CD4-positive, alpha-beta T cell treated with Interleukin-2 at 100 ng/mL for 4 hours (primary cell): ENCODE data around the gene PTPRN2.
"Not testable (repeated sequence)": the region's sequence is repeated elsewhere in the genome, so short reads cannot be mapped to it uniquely, and the experiment has no call there.

Experiments used
- DNase-seq: peaks from one replicate; pipeline ENCODE4 v3.0.0-alpha.2; 2020; ENCODE audit warnings: low spot score

PTPRN2 gene

DNA sequence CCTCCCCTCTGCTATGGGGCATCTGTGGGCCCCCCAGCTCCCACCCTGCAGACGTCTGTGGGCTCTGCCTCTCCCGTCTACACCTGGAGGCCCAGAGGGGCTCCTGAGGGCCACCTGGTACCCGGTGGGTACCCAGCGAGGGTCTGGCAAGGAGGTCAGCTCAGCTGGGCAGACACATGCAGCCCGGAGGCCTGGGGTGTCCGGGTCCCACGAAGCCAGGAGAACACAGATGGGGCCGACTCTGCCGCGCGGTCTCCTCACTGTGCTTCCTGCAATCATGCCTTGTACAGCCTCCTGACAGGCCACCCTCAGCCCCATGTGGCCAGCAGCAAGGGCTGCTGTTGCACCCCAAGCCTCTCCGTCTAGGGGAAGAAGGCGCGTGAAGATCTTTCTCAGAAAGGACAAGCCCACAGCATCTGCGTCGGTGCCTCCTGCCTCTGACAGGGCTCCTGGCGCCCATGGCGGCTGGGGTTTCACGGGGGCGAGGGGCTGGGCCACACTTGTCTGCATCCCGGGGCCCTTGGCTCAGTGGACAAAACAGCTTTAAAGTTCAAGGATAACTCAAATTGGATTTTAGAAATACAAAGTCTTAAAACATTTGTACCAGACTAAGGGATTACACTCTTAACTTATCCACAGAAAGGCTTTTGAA, 859.5 kb downstream of the PTPRN2 start:
- DNase-seq = no peak

DNA sequence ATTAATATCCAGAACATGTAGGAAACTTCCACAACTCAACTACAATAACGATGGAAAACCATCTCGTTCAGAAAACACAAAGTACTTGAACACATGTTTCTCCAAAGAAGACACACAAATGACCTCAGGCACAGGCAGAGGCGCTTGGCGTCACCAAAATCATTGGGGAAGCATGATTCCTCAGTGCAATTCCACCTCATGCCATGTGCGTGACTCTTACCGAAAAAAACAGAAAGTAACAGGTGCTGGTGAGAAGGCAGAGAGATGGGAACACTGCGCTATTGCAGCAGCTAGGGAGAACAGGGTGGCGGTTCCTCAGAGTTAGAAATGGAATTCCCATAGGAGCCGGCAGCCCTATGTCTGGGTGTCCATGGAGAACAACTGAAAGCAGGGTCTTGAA, 860.9 kb downstream of the PTPRN2 start:
- no peak for DNase-seq

DNA sequence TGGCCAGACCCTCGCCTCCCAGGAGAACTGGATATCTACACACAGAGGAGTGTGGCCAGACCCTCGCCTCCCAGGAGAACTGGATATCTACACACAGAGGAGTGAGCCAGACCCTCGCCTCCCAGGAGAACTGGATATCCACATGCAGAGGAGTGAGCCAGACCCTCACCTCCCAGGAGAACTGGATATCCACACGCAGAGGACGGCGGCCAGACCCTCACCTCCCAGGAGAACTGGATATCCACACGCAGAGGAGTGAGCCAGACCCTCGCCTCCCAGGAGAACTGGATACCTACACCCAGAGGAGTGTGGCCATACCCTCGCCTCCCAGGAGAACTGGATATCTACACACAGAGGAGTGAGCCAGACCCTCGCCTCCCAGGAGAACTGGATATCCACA, 862.3 kb downstream of the PTPRN2 start:
- not testable (repeated sequence) for DNase-seq

DNA sequence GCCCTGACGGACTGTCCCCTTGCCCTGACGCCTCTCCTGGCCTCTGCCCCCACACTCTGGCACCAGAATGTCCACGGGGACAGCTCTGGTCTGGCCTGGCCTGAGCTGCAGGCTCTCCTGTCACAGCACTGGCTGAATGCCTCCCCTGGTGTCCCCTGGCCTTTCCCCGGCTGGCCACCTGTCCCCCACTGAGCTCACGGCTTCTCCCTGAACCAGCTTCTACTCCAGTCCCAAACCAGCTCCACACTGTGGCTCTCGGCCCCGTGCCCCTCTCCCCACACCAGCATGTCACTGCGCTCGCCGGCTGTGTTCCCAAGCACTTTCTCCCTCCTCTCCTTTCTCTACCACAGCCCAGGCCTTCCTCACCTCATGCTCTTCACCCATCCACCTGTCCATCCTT, 864.4 kb downstream of the PTPRN2 start:
- DNase-seq = no peak

DNA sequence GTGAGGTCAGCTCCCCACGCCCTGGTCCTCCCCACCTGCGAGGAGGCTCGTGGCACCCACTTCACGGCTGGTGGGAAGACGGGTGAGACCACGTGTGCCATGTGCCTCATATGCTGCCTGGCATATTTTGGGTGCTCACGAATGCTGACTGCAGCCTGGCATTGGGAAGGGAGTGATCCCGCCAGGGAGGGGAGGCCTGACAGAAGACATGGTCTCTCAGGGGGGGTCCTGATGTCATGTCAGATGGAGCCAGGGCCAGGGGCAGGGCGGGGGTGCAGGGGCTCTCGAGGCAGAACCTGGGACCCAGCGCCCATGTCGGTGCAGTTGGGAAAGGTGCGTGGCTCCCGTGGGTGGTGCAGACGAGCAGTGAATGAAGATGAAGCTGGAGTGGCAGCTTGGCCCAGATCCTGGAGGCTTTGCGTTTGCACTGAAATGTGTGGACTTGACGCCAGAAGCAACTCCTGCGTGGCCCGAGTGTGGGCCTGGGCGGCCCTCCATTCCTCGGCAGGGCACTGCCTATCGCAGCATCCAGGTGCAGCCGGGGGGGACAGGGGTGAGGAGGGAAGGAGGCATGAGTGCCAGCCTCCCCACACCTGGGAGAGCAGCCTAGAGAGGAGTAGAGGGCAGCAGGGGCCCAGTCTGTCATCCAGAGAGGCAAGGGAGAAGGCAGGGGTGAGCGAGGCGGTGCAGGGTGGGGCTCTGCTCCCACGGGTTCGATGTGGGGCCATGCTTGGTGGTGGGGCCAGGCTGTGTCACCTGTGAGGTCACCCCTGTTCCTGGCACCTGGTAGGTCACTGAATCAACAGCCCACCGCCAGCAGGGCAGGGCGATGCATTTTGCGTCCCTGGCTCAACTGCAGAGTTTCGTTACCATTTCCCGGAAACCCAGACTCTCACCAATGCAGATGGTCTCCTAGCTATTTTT, 865.2 kb downstream of the PTPRN2 start:
- DNase-seq = no peak

DNA sequence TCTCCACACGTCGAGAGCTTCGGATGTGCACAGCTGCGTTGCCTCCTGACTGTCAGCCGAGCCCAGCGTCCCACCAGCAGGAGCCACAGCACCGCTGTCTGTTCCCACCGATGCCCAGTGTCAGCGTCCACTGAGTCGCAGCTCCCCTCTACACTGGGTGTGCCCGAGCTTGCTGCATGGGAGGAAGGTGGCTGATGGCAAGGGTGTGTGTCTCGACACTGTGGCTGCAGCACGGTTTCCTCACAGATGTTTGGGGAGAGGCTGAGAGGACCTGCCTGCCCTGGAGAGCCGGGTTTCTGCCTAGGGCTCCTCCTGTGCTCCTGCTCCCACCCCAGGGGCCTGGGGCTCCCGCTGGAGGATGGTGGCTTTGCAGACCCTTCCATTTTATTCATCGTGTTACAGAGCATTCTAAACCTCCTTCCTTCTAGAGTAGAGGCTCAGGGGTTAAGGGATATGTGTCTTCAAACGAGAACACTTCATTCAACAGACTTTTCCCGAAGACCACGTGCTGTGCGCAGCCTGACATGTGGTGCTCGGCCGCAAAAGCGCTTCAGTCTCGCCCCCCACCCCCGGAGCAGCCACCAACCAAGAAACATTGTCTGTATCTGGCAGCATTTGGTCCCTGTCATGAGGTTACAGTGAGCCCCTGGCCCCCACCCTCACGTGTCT, 866.0 kb downstream of the PTPRN2 start:
- DNase-seq = no peak

DNA sequence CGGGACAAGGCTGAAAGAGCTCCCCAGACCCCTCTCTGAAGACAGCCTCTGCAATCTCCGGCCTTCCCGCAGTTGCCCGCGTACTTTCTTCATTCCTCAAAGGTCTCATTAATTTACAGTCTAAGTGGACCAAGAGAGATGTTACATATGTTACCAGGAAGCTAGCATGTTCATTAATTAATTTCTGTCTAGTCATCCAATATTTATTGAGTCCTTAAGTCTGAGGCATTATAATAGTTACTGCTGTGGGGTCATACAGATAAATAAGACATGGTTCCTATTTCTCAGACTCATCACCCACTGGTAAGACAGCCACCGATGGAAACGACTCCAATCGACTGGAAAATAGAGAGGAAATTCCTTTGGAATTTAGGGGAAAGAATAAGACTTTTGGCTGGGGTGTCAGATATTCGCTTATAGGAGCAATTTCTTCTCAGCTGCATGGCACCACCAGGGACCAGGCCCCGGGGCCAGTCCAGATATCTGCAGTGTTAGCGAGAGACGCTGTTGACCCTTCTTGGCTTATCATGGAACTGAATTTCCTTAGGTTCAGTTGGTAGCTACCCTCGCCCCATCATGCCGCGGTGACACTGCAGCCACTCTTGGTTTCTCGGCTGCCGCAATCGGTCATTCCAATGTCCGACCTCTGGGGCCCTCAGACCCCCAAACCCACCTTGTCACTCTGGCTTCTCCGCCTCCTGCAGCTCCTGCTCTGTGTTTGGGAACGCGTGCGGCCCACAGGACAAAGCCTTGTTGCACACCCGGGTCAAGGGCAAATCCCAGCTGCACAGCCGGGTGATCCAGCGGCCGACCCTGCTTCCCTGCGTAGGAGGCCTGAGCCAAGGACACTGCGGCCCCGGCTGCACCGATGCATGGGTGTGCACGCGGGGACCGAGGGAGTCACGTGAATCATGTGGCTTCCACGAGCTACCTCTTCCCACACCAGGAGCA, 867.6 kb downstream of the PTPRN2 start:
- no peak for DNase-seq

DNA sequence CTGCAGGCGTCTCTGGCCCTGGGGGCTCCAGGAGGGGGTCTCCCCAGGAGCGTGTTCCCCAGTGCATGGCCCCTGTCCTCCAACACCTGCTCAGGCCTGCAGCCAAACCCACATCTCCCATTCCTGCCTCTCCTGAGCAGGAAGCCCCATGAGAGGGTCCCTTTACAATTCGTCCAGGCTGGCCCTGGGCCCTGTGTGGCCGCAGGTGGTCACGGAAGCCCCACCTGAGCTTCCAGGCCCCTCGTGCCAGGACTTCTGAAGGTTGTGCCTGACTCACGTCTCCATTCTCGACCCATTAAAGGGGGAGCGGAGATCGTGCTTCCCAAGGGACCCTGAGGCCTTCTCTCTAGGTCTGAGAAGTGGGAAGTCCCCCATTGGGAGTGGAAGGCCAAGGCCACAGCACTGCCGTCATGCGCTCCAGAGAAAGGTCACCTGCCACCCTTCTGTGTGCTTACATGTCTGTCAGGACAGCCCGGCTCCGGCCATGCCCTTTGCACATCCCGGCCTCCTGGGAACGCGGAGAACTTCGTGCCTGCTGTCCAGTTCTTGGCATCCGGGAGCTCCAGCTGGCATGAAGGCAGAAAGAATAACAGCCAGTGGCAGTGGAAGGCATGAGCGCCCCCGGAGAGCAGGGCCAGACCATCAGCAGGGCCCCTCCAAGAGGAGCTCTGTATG, 868.5 kb downstream of the PTPRN2 start:
- no peak for DNase-seq

DNA sequence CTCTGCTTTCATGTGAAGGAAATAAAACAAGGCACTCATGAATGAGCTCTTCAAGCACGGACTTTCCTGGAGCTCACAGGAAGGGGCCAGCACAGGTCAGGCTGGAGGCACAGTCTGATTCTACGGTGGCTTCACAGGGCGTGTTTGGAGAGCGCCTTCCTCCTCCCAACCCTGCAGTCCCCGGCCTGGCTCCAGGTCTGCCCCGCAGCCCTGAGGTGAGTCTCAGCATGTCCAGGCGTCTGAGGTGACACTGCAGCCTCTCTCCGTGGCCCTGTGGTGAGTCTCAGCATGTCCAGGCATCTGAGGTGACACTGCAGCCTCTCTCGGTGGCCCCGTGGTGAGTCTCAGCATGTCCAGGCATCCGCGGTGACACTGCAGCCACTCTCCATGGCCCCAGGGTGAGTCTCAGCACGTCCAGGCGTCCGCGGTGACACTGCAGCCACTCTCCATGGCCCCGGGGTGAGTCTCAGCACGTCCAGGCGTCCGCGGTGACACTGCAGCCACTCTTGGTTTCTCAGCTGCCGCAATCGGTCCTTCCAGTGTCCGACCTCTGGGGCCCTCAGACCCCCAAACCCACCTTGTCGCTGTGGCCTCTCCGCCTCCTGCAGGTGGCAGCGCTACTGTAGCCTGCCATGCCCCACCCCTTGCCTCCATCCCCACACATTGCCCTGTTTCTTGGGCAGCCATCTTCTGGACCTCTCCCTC, 869.2 kb downstream of the PTPRN2 start:
- no peak for DNase-seq

DNA sequence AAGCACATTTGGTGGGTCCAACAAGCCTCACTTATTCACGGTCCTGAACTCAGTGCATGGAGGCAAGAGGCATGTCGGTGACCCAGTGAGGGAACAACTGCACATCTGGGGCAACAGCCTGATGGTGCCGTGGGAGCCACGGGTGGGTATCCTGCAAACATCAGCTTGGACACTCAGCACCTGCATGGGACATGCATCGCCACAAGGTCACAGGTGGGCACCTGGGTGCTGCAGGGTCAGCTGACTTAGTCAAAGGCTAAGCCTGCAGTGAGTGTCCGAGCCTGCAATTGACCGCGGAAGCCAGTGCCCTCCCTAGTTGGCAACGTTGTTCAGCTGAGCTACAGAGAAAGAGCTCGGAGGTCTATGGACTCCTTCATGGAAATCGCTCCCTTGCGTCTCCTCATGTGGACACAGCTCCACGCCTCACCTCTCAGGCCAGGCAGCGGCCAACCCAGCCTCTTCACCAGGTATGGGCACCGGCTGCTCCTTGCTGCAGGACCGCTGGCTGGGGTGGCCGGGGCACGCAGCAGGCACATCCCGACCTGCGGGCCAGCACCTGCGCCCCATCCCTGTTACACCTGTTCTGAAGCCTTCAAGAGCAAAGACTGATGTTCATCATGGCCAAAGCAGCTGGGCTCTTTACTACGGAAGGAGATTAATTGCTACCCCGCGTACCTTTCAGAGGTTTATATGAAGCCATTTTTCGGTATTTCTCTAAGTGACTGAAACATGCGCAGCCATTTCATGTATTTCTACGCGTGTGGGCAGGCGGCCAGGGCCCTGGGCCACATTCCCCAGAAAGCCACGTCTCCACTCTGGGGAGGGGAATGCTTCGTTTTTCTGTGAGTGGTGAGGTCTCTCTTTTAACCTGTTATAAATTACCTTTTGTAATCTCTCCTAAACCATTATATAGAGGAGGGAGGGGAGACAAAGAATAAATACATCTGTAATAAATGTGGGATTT, 870.1 kb downstream of the PTPRN2 start:
- DNase-seq = no peak

DNA sequence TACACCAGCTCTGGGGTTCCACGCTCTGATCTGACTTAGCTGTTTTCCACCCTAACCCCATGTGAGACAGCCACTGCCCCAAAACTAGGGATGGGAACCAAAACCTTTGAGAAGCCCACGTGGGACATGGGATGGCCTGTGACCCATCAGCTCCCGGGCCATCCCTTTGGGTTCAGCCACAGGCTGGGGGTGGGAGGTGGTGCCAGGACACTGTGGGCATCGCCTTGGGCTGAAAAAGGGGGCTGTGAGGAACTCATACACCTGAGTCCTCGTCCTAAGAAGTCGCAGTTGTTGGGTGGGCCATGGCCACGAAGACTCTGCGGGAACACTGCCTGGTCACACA, 871.7 kb downstream of the PTPRN2 start:
- no peak for DNase-seq

DNA sequence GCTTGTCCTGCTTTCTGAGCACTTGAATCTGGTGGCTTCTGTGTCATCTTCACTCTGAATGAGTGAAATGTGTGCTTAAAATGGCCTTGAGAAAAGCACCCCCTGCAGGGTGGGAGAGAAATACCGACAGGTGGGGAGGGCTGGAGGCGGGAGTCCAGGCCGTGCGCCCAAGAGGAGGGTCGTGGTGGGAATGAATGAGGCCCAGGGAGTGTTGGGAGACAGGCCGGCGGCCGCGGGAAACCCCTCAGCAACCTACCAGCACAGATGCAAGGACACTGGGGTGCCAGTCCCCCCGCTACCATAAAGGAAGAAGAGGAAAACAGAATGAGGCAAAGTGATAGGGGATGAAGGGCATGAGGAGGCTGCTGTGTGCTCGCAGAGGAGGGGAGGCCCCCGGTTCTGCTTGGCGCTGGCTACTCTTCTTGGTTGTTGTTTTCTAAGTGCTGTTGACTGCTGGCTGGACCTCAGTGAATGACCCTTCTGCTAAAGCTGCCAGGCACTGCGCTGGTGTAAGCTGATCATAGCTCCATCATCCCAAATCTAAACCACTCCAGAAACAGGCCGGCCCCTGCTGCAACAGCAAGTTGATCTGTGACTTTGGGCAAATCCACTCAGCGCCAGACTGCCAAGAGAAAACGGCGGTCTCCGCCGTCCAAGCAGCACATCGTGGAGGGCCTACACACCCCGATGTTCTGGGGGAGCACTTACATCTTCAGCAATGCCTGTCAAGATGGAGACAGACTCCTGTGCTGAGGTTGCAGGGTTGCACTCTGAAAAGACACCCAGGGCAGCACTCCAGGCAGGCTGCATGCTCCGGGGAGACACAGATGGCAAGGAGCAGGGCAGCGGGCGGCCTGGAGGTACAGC, 872.3 kb downstream of the PTPRN2 start:
- no peak for DNase-seq

DNA sequence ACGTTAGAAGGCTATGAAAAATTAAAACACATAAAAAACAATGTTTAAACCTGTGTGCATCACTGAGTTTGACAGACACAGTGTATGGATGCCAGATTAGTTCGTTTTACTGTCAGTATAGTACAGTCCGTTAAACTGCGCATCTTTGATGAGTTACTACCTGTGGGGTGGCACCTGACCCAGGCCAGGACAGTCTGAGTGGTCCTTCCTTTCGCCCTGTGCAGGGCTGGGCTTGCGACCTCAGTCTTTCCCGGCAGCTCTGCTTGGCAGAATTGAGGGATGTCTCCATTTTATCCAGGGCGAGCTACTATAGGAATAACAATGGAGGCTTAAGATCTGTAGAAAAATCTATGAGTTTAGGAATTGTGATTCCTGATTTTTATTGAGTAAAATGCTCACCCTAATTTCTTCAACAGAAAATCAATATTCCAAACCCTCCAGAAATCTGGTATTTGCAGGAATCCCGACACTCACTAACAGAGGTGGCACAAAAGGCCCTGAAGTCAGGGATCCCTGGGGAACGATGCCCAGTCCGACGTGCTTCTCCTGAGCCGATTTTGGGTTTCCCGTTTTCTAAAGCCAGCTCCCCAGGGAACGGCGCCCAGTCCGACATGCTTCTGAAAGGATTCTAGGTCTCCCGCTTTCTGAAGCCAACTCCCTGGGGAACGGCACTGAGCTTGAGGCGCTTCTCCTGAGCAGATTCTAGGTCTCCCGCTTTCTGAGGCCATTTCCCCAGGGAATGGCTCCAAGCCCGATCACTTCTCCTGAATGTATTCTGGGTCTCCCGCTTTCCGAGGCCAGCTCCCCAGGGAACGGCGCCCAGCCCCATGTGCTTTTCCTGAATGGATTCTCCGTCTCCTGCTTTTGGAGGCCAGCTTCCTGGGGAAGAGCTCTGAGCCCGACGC, 873.2 kb downstream of the PTPRN2 start:
- DNase-seq = no peak

DNA sequence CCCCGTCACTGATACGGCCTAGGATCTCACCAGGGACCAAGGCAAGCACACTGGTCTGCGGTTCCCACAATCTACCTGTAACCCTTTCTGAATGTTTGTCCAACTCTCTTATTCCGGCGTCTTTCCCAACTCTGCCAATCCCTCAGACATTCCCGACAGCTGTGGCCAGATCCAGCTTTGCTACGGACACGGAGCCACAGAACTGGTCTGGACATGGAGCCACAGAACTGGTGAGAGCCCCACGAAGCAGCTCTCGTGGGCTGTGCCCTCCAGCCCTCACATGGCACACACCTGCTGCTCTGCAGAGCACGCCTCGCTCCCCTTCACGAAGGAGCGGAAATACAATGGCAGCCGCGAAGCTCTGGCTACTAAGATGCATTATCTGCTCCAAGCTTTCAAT, 874.0 kb downstream of the PTPRN2 start:
- no peak for DNase-seq

DNA sequence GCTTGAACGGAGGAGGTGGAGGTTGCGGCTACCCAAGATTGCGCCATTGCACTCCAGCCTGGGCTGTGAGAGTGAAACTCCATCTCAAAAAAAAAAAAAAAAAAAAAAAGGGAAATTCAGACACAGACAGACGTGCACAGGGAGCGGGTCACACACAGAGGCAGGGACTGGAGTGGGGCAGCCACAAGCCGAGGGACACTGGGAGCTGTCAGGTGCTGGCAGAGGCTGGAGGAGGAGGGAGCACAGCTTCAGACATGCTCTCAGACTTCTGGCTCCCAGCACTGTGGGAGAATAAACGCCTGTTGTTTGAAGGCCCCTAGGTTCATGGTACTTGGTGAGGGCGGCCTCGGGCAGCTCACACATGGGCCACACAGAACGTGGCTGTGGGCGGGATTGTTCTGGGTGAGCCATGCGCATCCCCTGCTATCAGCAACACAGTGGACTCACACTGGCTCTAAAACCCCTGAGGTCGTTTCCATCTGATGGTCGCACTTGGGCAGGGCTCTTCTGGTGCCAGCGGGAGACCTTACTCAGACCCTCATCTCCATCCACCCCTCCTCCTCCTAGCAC, 874.9 kb downstream of the PTPRN2 start:
- DNase-seq = no peak

DNA sequence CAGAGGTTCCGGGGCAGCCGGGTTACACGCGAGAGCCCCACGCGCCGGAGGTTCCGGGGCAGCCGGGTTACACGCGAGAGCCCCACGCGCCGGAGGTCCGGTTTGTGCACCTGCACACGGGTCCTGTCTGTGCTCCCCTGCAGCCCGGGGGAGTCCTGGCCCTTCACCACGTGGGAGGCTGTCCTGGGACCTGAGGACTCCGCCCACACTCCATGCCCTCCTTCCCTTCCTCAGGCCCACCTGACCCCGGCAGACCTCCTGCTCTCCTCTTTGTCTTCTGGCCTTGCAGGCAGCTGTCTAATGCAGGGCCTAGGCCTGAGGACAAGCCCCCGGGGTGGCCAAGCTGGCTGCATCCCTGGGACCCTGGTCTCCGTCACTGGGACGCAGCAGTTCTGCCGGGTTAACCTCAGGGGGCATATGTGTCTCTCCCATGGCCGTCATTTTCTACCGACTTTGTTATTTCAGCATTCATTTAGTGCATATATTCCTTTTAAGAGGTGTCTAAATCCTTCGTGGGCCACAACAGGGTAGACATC, 876.2 kb downstream of the PTPRN2 start:
- DNase-seq = no peak

DNA sequence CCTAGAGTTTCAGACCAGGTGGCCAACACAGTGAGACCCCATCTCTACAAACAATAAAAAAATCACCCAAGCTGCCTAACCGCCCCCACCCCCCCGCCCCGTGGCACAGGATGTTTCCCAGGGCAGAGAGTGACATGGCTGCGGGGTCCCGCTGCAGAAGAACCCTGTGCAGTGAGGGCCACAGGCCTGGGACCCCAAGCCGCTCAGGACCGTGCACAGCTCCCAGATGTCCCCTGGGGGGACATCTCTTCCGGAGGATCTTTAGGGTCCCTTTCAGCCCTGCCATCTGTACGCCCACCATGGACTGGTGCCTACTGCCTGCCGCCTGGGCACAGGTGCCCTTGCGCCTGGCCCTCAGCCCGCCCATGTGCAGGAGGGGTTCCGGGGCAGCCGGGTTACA, 877.2 kb downstream of the PTPRN2 start:
- no peak for DNase-seq
